RCC 7860 (cell line): Measurements from ENCODE around the gene RBM44.

Experiments used
- DNase-seq: peaks from one replicate; pipeline ENCODE4 v3.0.0-alpha.2; 2015; ENCODE audit warnings: low spot score
- FAIRE-seq: peaks from 2 replicates; lab custom pipeline; 2012; peaks lifted over from hg19 to GRCh38; lab: Jason Lieb, UNC

The RBM44 gene

GRCh38 chr2:237869343-237870102 is 70.9 kb downstream of the RBM44 start:
- DNase-seq (no peak), FAIRE-seq (no peak)

GRCh38 chr2:237870126-237870525 is 71.5 kb downstream of the RBM44 start:
- no peak for DNase-seq
- no peak for FAIRE-seq

DNA sequence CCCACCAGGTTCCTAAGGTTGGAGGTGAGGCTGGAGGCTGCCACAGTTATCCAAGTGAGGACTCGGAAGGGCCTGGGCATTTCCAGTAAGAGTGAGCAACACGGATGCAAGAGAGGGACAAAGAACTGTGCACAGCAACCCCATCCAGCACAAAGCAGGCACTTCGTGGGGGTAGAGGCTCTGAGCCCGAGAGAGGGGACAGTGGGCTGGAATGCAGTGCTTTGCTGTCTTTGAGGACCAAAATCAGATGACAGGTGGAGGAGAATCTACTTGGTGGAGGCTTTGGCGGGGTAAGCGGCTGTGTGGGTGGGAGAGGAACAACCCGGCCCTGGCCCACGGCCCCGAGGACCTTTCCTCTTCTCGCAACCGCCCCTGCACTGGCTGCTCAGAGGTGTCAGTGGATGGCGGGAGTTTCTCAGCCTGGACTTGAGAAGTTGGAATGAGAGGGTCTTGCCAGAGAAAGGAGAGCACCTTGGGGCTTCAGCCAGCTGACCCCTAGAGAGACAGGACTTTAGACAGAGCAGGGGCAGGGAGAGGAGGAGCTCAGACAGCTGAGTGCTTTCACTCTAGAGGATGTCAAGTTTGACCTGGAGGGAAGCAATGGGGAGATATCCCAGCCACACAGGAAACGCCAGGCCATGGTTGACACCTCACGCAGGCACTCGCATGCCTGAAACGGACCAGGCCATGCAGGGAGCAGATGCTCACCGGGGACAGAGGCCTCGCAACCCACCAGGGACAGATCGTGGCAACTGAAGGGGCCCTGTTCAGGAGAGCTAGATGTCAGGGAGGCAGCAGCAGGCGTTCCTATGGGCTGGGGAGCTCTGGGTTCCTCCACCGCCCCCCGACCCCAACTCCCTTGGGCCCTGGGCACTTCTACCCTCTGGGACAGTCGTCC is 72.4 kb downstream of the RBM44 start:
- DNase-seq: no peak
- FAIRE-seq: no peak

- no peak for DNase-seq
- no peak for FAIRE-seq
These were observed 73.8 kb downstream of the RBM44 start for GRCh38 chr2:237872178-237872887.

GRCh38 chr2:237873421-237873831 is 74.8 kb downstream of the RBM44 start:
- DNase-seq (no peak), FAIRE-seq (no peak)

- DNase-seq (no peak), FAIRE-seq (no peak)
These were observed 75.4 kb downstream of the RBM44 start for GRCh38 chr2:237873897-237874551.

GRCh38 chr2:237874585-237875161 is 76.1 kb downstream of the RBM44 start:
- FAIRE-seq: no peak
- DNase-seq: peak; percentile 61

- FAIRE-seq (no peak), DNase-seq (no peak)
These were observed 76.9 kb downstream of the RBM44 start for GRCh38 chr2:237875256-237876060.

- no peak for DNase-seq
These were observed 77.5 kb downstream of the RBM44 start for GRCh38 chr2:237876061-237876526.

GRCh38 chr2:237876532-237876931 is 78.0 kb downstream of the RBM44 start:
- DNase-seq (no peak), FAIRE-seq (no peak)

More at GRCh38 chr2:237876061-237876526, 77.5 kb downstream of the RBM44 start:
- no peak for FAIRE-seq

GRCh38 chr2:237876951-237877491 is 78.4 kb downstream of the RBM44 start:
- DNase-seq (no peak), FAIRE-seq (no peak)

GRCh38 chr2:237877576-237878307 is 79.2 kb downstream of the RBM44 start:
- no peak for DNase-seq
- FAIRE-seq: no peak

GRCh38 chr2:237878321-237879057 is 79.9 kb downstream of the RBM44 start:
- DNase-seq (no peak), FAIRE-seq (no peak)

- FAIRE-seq: no peak
- no peak for DNase-seq
These were observed 80.5 kb downstream of the RBM44 start for GRCh38 chr2:237879058-237879430.

DNA sequence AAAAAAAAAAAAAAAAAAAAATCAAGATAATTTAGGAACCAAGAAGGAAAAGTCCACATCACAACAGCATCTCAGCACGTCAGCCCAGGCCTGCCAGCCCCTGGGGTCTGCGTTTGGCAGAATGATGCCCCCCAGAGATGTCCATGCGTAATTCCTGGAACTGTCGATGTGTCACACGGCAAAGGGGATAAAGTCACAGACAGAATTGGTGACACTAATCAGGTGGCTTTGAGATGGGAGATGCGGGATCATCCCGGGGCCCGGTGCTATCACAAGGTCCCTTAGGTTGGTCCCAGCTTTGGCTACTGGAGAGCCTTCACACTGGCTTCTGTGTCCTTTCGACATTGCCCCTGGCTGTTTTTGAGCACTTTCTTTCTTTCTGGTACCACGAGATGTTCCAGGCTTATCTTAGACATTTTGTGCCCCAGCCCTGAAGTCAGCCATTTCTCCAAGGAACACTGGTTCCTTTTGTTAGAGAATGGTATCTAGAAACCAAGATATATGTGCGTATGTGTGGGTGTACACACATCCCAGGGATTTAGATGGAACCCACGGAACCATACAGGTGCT is 81.5 kb downstream of the RBM44 start:
- DNase-seq: no peak
- no peak for FAIRE-seq

DNA sequence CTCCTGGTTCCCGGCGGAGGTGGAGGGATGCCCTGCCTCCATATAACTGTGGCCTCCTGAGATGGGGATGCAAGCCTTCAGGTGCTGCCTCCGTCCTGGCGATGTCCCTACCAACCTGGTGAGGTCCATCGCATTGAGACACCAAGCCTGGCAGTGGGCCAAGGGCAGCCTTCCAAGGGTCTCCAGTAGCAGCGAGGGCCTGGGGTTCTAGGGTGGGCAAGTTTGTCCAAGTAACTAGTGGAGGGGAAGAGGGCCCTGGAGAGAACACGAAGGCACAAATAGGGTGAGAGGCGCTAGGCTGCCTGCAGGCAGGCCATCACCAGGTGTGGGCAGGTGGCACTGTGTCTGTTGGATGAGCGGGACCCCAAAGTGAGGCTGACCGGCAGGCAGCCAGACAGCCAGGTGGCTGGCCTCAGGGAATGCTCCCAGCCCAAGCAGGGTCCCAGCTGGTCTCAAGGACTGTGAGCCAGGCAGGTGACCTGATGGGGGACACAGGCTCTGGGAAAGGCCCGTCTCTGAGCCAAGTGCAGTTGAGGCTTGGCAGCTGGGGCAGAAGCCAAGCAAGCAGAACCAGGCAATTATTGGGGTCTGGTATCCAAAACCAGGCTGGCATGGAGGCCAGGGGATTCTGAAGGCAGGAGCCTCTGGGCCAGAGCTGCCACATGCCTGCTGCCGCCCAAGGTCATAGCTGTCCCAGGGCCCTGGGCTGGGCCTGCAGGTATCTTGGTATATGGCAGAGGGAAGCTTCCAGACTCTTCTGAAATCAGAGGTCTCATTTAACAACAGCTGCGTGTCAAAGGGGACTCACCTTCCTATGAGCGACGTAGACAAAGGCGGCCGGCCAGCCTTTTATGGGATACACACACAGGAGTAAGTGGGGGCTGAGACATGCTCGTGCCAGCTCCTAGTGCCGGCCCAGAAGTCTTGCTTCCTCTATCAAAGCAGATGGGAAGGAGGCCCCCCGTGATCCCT is 84.2 kb downstream of the RBM44 start:
- FAIRE-seq: no peak
- no peak for DNase-seq
